HG02623 (cell line): ENCODE measurements around the gene TSPAN32.
"Not testable (repeated sequence)": the region's sequence is repeated elsewhere in the genome, so short reads cannot be mapped to it uniquely, and the experiment has no call there.

ENCODE experiments used
- ATAC-seq: cut with Tn5 transposase; IDR thresholded peaks from one replicate; pipeline ENCODE4 v1.9.1; 2021; ENCODE audit warnings: moderate library complexity; ENCODE audit not compliant: unreplicated experiment

TSPAN32 gene

DNA sequence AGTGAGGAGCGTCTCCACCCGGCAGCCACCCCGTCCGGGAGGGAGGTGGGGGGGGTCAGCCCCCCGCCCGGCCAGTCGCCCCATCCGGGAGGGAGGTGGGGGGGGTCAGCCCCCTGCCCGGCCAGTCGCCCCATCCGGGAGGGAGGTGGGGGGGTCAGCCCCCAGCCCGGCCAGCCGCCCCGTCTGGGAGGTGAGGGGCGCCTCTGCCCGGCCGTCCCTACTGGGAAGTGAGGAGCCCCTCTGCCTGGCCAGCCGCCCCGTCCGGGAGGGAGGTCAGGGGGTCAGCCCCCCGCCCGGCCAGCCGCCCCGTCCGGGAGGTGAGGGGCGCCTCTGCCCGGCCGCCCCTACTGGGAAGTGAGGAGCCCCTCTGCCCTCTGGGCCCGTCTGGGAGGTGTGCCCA, 30.8 kb downstream of the TSPAN32 start:
- not testable (repeated sequence) for ATAC-seq

DNA sequence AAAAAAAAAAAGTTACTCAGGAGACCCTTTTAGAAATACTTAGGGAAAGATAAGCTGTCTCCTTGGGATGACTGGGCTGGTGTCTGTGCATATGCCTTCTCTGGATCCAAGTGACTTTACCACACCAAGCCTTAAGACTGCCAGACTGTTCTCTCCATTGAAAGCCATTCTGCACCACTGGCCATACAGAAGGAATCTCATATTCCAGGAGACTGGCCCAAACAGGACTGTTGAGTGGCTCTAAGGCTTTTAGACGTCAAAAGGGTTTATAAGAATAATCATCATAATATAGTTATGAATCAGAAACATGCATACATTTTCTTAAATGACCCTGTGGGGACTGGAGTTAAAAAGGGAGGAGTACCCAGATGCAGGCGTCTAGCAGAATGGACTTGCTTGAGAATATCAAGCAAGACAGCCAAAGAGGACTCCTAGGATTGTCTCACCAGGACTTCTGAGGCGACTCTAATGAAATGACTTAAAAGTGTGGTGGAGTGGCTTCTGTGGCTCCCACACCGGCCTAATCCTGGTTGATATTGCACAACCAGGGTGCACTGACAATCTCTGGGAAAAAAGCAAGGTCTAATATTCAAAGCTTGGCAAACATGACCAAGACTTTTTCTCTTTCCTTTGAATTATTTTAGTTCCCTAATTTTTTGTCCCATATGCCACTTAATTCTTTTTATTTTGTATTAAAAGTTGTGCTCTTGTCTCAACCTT, 31.8 kb downstream of the TSPAN32 start:
- not testable (repeated sequence) for ATAC-seq

DNA sequence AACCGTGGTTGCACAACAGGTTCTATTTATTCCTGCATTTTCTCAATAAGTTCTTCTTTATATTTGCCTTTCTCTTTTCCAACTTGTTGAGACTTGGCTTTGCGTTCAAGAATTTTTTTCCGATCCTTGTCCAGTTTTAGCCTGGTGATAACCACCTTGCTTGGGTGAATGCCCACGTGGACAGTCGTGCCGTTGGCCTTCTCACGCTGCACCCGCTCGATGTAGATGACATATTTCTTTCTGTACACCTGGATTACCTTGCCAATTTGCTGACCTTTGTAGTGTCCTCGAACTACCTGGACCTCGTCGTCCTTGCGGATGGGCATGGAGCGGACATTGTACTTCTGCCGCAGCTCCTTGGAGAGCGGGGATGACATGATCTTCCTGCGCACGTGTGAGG, 33.5 kb downstream of the TSPAN32 start:
- ATAC-seq, result not testable (repeated sequence)

DNA sequence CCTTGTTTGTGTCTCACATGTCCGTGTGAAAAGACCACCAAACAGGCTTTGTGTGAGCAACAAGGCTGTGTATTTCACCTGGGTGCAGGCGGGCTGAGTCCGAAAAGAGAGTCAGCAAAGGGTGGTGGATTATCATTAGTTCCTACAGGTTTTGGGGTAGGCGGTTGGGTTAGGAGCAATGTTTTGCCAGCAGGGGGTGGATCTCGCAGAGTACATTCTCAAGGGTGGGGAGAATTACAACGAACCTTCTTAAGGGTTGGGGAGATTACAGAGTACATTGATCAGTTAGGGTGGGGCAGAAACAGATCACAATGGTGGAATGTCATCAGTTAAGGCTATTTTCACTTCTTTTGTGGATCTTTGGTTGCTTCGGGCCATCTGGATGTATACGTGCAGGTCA, 36.9 kb downstream of the TSPAN32 start:
- not testable (repeated sequence) for ATAC-seq

DNA sequence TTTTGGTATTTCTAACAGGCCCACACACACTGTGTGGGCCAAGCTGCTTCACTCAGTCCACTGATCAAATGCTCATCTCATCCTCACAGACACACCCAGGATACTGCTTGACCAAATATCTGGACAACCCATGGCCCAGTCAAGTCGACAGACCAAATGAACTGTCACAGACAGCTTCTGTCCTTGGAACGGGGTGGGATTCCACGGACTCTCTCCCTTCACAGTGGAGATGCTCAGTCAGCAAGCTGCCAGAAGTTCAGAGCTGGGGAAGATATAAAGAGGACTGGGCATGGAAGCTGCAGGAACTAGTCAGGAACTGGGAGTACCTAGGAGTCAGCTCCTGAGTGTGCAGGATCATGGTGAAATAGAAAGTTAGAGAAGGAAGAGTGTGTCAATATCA, 40.7 kb downstream of the TSPAN32 start:
- no peak for ATAC-seq

DNA sequence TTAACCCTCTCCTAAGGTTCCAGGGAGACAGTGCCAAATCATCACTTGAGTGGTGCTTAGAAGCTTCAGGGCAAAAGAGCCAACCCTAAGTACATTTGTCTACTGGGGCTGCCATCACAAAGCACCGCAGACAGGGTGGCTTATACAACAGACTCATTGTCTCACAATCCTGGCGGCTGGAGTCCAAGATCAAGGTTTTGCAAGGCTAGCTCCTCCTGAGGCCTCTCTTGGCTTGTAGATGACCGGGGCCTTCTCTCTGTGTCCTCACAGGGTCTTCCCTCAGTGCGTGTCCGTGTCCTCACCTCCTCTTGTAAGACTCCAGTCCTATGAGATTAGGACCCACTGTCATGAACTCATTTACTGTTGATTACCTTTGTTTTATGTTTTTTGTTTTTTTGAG, 41.2 kb downstream of the TSPAN32 start:
- no peak for ATAC-seq

DNA sequence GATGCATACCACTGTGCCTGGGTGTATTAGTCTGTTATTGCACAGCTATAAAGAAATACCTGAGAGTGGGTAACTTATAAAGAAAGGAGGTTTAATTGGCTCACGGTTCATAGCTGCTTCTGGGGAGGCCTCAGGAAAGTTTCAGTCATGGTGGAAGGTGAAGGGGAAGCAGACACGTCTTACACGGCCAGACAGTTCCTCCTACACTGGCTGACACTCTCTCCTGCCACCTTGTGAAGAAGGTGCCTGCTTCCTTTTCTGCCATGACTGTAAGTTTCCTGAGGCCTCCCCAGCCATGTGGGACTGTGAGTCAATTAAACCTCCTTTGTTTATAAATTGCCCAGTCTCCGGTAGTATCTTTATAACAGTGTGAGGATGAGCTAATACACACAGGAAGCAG, 41.7 kb downstream of the TSPAN32 start:
- ATAC-seq, result no peak

DNA sequence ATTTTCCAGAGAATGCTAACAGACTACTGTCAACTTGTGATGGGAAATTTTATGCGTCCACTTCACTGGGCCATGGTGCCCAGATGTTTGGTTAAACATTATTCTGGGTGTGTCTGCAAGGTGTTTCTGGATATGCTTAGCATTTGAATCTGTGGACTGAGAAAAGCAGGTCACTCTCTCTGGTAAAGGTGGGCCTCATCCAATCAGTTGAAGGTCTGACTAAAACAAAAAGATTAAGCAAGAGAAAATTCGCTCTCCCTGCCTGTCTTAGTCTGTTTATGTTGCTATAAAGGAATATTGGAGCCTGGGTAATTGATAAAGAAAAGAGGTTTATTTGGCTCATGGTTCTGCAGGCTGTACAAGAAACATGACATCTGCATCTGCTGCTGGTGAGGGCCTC, 43.2 kb downstream of the TSPAN32 start:
- no peak for ATAC-seq

DNA sequence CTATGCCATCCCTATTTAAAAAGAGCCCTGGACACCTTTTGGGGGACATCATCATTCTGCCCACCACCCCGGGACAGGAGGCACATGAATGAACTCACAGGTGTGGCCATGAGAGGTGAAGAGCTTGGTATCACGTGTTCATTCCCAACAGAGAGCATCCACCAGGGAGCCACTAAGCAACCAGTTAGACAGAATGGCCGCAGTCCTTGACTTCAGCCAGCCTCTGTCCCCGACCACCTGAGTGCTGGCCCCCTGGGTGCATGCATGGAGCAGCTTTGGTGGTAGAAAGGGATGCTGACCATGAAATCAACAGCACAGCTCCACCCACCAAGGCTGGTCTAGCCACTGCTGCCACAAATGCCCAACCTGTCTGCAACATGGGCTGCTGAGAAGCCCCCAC, 44.2 kb downstream of the TSPAN32 start:
- no peak for ATAC-seq

DNA sequence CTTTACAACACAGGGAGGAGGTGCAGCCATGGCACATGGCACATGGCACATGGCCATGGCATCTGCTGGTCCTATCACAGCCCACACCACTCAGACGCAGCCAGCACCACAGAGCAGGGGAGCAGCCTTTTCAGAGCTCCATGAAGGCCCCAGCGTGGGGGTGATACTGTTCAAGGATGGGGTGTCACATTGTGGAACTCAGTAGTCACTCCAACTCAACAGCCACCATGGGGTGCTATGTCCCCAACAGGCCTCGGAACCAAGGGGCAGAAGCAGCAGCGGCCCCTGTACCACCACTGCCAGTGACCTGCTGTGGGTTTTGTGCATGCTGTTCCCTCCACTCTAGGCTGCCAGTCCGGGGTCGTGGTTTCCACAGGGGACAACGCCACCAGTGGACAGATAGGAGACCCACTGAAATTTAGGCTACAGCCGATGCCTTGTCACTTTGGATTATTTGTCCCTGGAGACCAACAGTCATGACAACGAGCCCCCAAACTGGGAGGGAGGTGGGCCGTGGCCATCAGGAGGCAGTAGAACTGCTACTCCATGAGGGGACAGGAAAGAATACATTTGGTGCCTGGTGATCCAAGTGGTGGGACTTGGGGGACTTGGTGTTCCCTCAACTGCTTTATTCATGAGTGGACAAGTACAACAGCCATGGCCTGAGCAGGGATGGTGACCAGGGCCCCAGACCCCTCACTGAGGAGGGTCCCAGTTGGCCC, 44.9 kb downstream of the TSPAN32 start:
- no peak for ATAC-seq

DNA sequence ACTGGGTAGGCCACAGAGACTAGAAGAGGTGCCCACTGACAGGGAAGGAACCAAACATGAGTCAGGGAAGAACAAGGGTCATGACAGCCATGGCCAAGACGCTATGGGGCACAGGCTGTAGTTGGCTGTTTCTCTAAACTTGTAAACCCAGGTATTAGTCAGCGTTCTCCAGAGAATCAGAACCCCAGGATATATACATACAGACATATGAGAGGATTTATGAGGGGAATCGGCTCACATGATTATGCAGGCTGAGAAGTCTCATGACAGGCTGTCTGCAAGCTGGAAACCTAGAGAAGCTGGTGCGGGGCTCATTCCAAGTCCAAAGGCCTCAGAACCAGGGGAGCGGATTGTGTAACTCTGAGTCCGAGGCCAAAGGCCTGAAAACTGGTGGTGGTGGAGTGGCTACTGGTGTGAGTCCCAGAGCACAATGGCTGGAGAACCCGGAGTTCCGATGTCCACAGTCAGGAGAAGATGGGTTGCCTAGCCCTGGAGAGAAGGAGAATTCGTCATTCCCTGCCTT, 45.6 kb downstream of the TSPAN32 start:
- no peak for ATAC-seq

DNA sequence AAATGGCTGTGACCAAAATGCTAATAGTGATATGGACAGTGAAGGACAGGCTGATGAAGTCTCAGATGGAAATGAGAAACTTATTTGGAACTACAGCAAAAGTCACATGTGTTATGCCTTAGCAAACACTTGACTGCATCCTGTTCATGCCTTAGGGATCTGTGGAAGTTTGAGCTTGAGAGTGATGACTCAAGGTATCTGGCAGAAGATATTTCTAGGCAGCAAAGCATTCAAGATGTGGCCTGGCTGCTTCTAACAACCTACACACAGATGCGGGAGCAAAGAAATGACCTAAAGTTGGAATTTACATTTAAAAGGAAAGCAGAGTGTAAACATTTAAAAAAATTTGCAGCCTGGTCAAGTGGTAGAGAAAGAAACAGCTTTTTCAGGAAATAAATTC, 47.2 kb downstream of the TSPAN32 start:
- ATAC-seq, result no peak

DNA sequence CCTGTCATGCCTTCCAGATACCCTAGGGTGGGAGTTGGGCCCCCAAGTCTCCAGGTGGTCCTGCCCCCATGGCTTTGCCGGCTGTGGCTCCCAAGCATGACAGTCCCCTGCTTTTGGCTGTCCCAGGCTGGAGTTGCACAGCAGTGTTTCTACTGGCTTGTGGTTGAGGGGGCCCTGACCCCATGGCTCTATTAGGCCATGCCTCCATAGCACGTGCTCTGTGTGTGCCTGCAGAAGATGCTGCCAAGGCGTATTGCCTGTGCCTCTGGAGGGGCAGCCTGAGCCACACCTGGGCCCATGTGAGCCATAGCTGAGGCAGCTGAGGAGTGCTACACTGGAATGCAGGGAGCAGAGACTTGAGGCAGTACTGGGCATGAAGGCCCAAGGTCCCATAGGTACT, 49.9 kb downstream of the TSPAN32 start:
- ATAC-seq, result no peak

DNA sequence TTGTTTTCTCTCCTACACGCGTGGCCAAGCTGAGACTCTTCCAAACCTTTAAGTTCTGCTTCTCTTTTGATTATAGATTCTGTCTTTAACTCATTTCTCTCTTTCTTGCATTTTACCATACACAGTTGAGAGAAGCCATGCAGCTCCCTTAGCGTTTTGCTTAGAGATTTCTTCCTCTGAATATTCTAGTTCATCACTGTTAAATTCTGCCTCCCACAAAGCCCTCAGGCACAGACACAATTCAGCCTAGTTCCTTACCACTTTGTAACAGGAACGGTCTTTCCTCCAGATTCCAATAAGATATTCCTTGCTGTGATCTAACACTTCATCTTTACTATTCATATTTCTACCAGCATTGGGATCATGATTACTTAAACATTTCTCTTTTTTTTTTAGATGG, 50.6 kb downstream of the TSPAN32 start:
- ATAC-seq, result no peak

DNA sequence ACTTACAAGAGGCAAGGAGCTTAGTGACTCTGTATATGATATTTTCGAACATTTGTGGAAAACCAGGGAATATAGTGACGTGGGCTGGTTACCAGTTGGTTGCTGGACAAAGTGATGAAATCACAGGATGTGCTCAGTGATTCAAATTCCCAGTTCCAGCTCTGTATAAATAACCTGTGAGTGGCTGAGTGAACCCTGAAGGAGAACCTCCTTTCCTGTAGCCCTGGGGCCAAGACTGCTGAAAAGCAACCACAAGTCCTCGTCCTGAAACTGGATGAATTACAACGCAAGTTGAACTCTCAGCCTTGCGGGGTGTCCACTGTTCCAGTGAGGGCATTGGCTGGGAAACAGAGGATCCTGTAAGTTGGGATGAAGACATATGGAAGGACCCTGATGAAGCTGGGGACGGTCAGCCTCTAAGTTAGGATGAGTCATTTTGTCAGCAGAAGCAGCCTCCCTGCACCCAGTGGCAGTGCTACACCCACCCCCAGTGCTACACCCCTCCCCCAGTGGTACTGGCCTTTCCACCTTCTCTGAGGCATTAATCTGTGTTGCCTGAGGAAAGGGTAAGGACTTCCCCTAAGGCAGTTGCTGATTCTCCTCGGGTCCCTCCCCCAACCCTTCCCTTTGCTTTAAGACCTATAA, 53.3 kb downstream of the TSPAN32 start:
- ATAC-seq, result no peak

DNA sequence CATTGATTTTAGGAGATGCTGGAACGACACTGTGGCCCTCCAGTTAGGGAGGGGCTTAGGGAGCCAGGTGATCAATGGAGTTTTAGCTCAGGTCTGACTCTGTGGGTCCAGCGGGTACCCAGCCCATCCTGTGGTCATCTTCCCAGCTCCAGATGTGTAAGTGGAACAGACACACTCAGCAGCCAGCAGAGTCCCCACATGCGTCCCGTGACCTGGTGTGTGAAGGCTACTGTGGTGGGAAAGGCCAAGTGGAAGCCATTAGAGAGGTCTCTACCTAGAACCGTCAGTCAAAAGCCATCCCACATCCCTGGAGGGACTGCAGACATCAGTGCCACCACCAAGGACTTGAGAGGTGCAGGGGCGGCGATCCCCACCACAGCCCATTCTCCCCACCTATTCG, 55.4 kb downstream of the TSPAN32 start:
- no peak for ATAC-seq

DNA sequence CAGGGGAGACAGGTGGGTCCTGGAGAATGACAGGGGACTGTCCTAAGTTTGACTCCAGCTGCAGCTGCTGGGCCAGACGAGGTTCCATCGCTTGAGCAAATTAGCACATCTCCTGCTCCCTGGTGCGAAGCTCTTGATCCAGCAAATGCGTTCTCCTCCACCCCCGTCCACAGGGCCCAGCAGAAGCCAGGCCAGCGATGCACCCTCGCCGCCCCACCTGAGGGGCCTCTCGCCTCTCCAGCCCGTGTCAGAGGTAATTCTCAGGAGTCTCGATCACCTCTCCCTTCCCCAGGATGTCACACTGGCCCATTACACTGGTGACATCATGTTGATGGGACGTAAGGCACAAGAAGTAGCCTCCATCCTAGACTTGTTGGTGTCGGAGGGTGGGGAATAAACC, 55.8 kb downstream of the TSPAN32 start:
- not testable (repeated sequence) for ATAC-seq

DNA sequence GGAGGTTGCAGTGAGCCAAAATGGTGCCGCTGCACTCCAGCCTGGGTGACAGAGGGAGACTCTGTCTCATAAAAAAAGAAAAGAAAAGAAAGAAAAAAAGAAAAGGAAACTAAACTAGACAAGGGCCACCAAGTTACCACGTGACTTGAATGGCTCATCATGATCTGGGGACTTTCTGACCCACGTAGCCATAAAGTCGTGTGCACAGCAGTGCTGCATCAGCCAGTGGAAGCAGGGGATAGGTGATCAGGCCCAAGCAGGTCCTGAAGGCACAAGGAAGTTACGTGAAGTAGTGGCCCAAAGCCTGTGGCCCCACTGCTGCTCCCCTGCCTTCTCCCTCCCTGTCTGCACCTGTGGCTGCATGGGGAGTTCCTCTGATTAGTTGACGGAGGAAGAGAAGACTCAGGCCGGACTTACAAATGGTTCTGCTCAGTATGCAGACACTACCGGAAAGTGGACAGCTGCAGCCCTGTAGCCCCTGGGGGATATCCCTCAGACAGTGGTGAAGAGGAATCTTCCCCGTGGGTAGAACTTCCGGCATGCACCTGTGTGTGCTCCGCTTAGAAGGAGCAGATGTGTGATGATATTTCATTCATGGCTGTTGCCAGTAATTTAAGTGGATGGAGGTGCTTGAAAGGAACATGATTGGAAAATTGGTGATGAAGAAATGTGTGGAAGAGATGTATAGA, 57.1 kb downstream of the TSPAN32 start:
- ATAC-seq, result no peak

DNA sequence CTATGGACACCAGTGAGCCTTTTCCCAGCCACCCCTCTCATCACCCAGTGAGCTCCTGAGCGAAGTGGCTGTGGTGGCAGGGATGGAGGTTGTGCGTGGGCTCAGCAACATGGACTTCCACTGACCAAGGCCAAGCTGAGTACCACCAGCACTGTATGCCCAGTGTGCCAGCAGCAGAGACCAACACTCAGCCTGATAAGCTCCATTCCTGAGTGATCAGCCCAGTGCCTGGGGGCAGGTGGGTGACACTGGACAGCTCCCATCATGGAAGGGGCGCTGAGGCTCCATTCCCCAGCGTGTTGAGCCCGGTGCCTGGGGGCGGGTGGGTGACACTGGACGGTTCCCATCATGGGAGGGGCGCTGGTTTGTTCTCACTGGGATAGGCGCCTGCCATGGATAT, 57.7 kb downstream of the TSPAN32 start:
- no peak for ATAC-seq

DNA sequence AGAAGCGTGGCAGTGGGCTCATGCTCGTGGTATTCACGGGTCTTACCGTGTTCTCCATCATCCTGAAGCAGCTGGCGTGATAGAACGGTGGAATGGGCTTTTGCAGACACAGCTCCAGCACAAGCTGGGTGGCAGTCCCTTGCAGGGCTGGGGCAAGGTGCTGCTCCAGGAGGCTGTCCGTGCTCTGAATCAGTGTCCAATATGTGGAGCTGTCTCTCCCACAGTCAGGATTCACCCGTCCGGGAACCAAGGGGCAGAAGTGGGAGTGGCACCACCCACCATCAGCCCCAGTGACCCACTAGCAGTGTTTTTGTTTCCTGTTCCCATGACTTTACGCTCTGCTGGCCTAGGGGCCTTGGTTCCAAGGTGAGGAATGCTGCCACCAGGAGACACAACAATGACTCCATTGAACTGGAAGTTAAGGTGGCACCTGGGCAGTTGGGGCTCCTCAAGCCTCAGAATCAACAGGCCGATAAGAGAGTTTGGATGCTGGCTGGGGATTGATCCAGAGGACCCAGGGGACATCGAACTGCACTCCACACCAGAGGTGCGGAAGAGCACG, 58.3 kb downstream of the TSPAN32 start:
- no peak for ATAC-seq

DNA sequence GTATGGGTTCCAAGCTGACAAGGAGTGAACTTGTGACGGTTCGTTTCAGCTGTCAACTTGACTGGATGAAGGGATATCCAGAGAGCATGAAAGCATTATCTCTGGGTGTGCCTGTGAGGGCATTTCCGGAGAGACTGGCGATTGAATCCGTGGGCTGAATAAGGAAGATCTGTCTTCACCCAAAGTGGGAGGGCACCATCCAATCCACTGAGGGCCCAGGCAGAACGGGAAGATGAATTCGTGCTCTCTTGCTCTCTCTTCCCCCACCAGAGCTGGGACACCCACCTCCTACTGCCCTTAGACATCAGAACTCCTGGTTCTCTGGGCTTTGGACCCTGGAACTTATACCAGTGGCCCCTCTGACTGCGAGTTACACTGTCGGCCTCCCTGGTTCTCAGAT, 59.8 kb downstream of the TSPAN32 start:
- ATAC-seq, result no peak
